SHP77 treated with DMSO at 0.1 percent for 48 hours (cell line): ENCODE data around the gene TIMM22.
"Not testable (repeated sequence)": the region's sequence is repeated elsewhere in the genome, so short reads cannot be mapped to it uniquely, and the experiment has no call there.

Experiments
- DNase-seq: peaks from one replicate; lab custom pipeline; 2025; lab: John Stamatoyannopoulos, UW

The TIMM22 gene

GRCh38 chr17:996554-997344 lies at the start of gene TIMM22:
TSS of gene TIMM22 (plus strand) at chr17:997129. CDS start at chr17:997143, 14 bp downstream.
- DNase-seq: peak; percentile 99

- DNase-seq: no peak
Measured at GRCh38 chr17:948284-948852, 48.6 kb upstream of the TIMM22 start.

GRCh38 chr17:949623-950303 lies 47.2 kb upstream of the TIMM22 start:
- no peak for DNase-seq

GRCh38 chr17:951325-952132 lies 45.4 kb upstream of the TIMM22 start:
- no peak for DNase-seq

GRCh38 chr17:952592-952991 lies 44.3 kb upstream of the TIMM22 start:
- not testable (repeated sequence) for DNase-seq

GRCh38 chr17:953767-954166 lies 43.2 kb upstream of the TIMM22 start:
- no peak for DNase-seq

- no peak for DNase-seq
Measured at GRCh38 chr17:954431-955164, 42.3 kb upstream of the TIMM22 start.

- DNase-seq: no peak
Measured at GRCh38 chr17:956905-957304, 40.0 kb upstream of the TIMM22 start.

GRCh38 chr17:957856-958421 lies 39.0 kb upstream of the TIMM22 start:
- no peak for DNase-seq

- no peak for DNase-seq
Measured at GRCh38 chr17:958712-959451, 38.0 kb upstream of the TIMM22 start.

GRCh38 chr17:962166-962565 lies 34.8 kb upstream of the TIMM22 start:
- no peak for DNase-seq

GRCh38 chr17:962670-963069 lies 34.3 kb upstream of the TIMM22 start:
- DNase-seq: no peak

- no peak for DNase-seq
Measured at GRCh38 chr17:964876-965275, 32.1 kb upstream of the TIMM22 start.

GRCh38 chr17:965311-965989 lies 31.5 kb upstream of the TIMM22 start:
- DNase-seq: no peak

- no peak for DNase-seq
Measured at GRCh38 chr17:967122-967521, 29.8 kb upstream of the TIMM22 start.

GRCh38 chr17:968812-969730 lies 27.9 kb upstream of the TIMM22 start:
- no peak for DNase-seq

GRCh38 chr17:969811-970355 lies 27.0 kb upstream of the TIMM22 start:
- DNase-seq: no peak

GRCh38 chr17:970364-970763 lies 26.6 kb upstream of the TIMM22 start:
- no peak for DNase-seq

- not testable (repeated sequence) for DNase-seq
Measured at GRCh38 chr17:971861-972260, 25.1 kb upstream of the TIMM22 start.
